B cell (primary cell): ENCODE results near the gene PPM1N. TPM values are rescaled to one million over a fixed set of nuclear protein-coding genes. Genes with fewer than 3 reads are reported as not detected.

Source experiments
- ATAC-seq: fragments of 200-7000 bp; cut with Tn5 transposase; one replicate; pipeline ENCODE4 v1.10.0; 2021; ENCODE audit warnings: low read depth, mild to moderate bottlenecking, moderate number of reproducible peaks, moderate library complexity
- CTCF ChIA-PET: fragments of 350-600 bp; sonication (Branson Sonifier 250); formaldehyde crosslinking; loops from one replicate; lab custom pipeline; 2021; ENCODE audit warnings: antibody characterized with exemption, inconsistent platforms; lab: Charles Lee
- POLR2A ChIA-PET: fragments of 350-600 bp; sonication (Branson Sonifier 250); formaldehyde crosslinking; loops from one replicate; lab custom pipeline; 2021; ENCODE audit warnings: antibody characterized with exemption; lab: Charles Lee
- DNase-seq: peaks from one replicate; pipeline ENCODE4 v3.0.0; 2013
- H2AFZ ChIP-seq: 2 replicates; pipeline ENCODE4 v1.6.1; 2012; ENCODE audit warnings: mild to moderate bottlenecking, low read depth, low read length; ENCODE audit not compliant: insufficient read depth, poor library complexity, severe bottlenecking
- H3K27ac ChIP-seq, 2 donors: 1 replicate in 1 of 2; 2 replicates in 1 of 2; pipeline ENCODE4 v1.5.1; 2012 to 2013; ENCODE audit warnings: low read length in 2 of 2, mild to moderate bottlenecking in 2 of 2, moderate library complexity in 1 of 2
- H3K27me3 ChIP-seq, 4 experiments: fragments of 200-600 bp in 1 of 4; sonication (generic) in 1 of 4; replicated peaks in 1 of 4; 1 replicate in 2 of 4; 2 replicates in 2 of 4; pipeline versions ENCODE4 v1.6.1 to v1.7.0; 2013 to 2016; ENCODE audit warnings: low read length in 3 of 4, mild to moderate bottlenecking in 2 of 4, mixed read lengths in 1 of 4, moderate library complexity in 1 of 4; ENCODE audit not compliant: insufficient read depth in 4 of 4, control insufficient read depth in 3 of 4; ENCODE audit errors: control extremely low read depth in 1 of 4
- H3K36me3 ChIP-seq, 2 experiments: replicated peaks in 1 of 2; 1 replicate in 1 of 2; 2 replicates in 1 of 2; pipeline versions ENCODE4 v1.6.1 to v1.7.1; 2013; ENCODE audit warnings: low read length in 1 of 2; ENCODE audit not compliant: insufficient read depth in 2 of 2, control insufficient read depth in 1 of 2; ENCODE audit errors: control extremely low read depth in 1 of 2, extremely low read depth in 1 of 2
- H3K4me1 ChIP-seq, 2 donors: fragments of 200-600 bp in 1 of 2; sonication (generic) in 1 of 2; 1 replicate in 1 of 2; 2 replicates in 1 of 2; pipeline versions ENCODE4 v1.5.1 to v1.6.1; 2013 to 2017; ENCODE audit warnings: low read length in 2 of 2; ENCODE audit not compliant: control insufficient read depth in 2 of 2, insufficient read depth in 2 of 2
- H3K4me2 ChIP-seq: replicated peaks from 2 replicates; pipeline ENCODE3; 2012; ENCODE audit warnings: mild to moderate bottlenecking, low read depth, low read length; ENCODE audit not compliant: poor library complexity, severe bottlenecking
- H3K4me3 ChIP-seq, 5 experiments: fragments of 200-600 bp in 1 of 5; sonication (generic) in 1 of 5; 1 replicate in 3 of 5; 2 replicates in 2 of 5; pipeline versions ENCODE4 v1.5.1 to v1.7.0; 2011 to 2016; ENCODE audit warnings: low read length in 4 of 5, mild to moderate bottlenecking in 4 of 5, low read depth in 2 of 5, control low read depth in 1 of 5, moderate library complexity in 1 of 5; ENCODE audit not compliant: insufficient read depth in 1 of 5; ENCODE audit errors: control extremely low read depth in 1 of 5, extremely low read depth in 1 of 5
- H3K79me2 ChIP-seq: fragments of 200-600 bp; sonication (generic); one replicate; pipeline ENCODE4 v1.6.0; 2016; ENCODE audit warnings: low read length; ENCODE audit not compliant: control insufficient read depth, insufficient read depth
- H3K9ac ChIP-seq: fragments of 200-600 bp; sonication (generic); 2 replicates; pipeline ENCODE4 v1.6.1; 2017; ENCODE audit warnings: mild to moderate bottlenecking, low read length, moderate library complexity
- H3K9me3 ChIP-seq, 3 donors: one replicate each; pipeline versions ENCODE4 v1.6.1 to v1.7.1; 2013; ENCODE audit warnings: low read length in 2 of 3; ENCODE audit not compliant: control insufficient read depth in 2 of 3, insufficient read depth in 1 of 3; ENCODE audit errors: control extremely low read depth in 1 of 3
- H4K20me1 ChIP-seq: 2 replicates; pipeline ENCODE4 v1.6.0; 2012; ENCODE audit warnings: mild to moderate bottlenecking, low read length; ENCODE audit not compliant: insufficient read depth, control insufficient read depth, poor library complexity, severe bottlenecking
- H3K27ac Mint-ChIP-seq: one replicate; pipeline ENCODE4 v1.8.0; 2021; ENCODE audit warnings: mixed read lengths
- H3K27me3 Mint-ChIP-seq: one replicate; pipeline ENCODE4 v1.8.0; 2021; ENCODE audit warnings: mixed read lengths
- H3K4me1 Mint-ChIP-seq: one replicate; pipeline ENCODE4 v1.8.0; 2021; ENCODE audit warnings: mixed read lengths
- H3K4me3 Mint-ChIP-seq: one replicate; pipeline ENCODE4 v1.8.0; 2021; ENCODE audit warnings: mixed read lengths
- H3K9me3 Mint-ChIP-seq: one replicate; pipeline ENCODE4 v1.8.0; 2022; ENCODE audit warnings: mixed read lengths; ENCODE audit not compliant: insufficient read depth
- EZH2 ChIP-seq: IDR thresholded peaks from 2 replicates; pipeline ENCODE4 v1.6.1; 2012; ENCODE audit warnings: borderline replicate concordance, low read depth, mild to moderate bottlenecking, moderate library complexity, low read length; ENCODE audit not compliant: insufficient read depth, poor library complexity, severe bottlenecking
- WGBS: methylation state at CpG from one replicate; pipeline ENCODE4 v1.1.5; 2013; ENCODE audit warnings: missing lambda C conversion rate; ENCODE audit not compliant: insufficient coverage; 5-methylcytosine and 5-hydroxymethylcytosine counted together
- intact Hi-C: fragments of 100-400 bp; cut with micrococcal nuclease; formaldehyde crosslinking; loops from one replicate; pipeline ENCODE4 v1.10.0; 2022
- polyA plus RNA-seq: library from polyadenylated mRNA; depleted of rRNA; stranded (reverse); fragments of >200 nt; gene quantifications from 2 replicates; pipeline ENCODE4 v1.2.3, GENCODE V29; 2012
- total RNA-seq, 2 donors: library from RNA; stranded (reverse); fragments of 120-200 nt in 1 of 2; gene quantifications; 1 replicate in 1 of 2; 2 replicates in 1 of 2; pipeline versions ENCODE4 v1.2.3 to v1.2.4, GENCODE V29; 2013 to 2022
- TF ChIP-seq, protein P1 (sequence below): fragments of 200-600 bp; IDR thresholded peaks from one replicate; pipeline ENCODE4 v1.8.0; 2022; ENCODE audit warnings: antibody characterized with exemption, mild to moderate bottlenecking

PPM1N gene
- total and polyA plus RNA-seq, 2 donors (not counting 1 experiment from before 2014, with no cell fraction given), result 2.6 to 6.5 TPM

DNA sequence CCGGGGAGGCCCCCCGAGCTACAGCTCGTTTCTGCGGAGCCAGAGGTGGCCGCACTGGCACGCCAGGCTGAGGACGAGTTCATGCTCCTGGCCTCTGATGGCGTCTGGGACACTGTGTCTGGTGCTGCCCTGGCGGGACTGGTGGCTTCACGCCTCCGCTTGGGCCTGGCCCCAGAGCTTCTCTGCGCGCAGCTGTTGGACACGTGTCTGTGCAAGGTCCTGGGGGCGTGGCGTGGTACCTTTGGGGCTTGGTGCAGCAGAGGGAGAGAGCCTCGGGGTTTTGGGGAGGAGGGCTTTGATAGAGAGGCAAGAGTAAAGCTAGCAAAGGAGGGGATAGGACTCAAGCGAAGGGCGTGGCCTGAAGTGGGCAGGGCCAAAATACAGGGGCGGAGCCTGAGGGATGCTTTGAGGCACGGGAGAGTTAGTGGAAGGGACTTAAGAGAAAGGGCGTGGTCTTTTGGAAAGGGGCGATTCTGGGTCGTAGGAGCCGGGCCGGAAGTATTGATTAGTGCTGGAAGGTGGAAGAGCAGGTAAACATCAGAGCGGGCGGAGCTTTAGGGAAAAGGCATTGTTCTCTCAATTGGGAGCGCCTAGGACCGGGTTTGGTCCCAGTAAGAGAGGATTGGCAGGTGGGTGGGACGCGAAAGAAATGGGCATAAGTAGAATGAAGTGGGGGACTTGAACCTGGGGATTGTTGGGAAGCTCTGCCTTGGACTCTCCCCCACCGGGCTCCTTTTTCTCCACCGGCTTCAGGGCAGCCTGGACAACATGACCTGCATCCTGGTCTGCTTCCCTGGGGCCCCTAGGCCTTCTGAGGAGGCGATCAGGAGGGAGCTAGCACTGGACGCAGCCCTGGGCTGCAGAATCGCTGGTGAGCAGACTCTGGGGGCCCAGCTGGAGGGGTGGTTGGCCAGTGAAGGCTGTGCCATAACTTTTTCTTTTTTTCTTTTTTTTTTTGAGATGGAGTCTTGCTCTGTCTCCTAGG is 1.2 kb downstream of the PPM1N start:
- CTCF ChIA-PET, result interaction anchor here (0.7 to 1.8 kb wide), 16 partner anchors 8 to 200 kb away, joined by 3 to 15 read pairs (median 4); partner anchors contain the start of gene VASP
- Histone ChIP-seq H2AFZ (peak overlapping the region; percentile 85), H3K9ac (peak overlapping the region; percentile 40), H3K27ac (no peak overlapping the region), H3K79me2 (peaks cover 2% of the 10 kb centered on the region), H3K36me3 (peaks cover 1 to 5% of the 10 kb centered on the region in 2 experiments), H3K4me2 (peak overlapping the region; percentile 93), H3K9me3 (peaks cover 0 to 9% (median 0%) of the 10 kb centered on the region in 3 donors), H4K20me1 (peaks cover 11% of the 10 kb centered on the region), H3K4me1 (peaks cover 31 to 47% of the 10 kb centered on the region in 2 donors), H3K27me3 (peaks cover 0 to 26% (median 13%) of the 10 kb centered on the region in 4 experiments), H3K4me3 (peak overlapping the region in 3 of 5 experiments; percentile 37 to 49 (median 47))
- peaks cover 8% of the 10 kb centered on the region for H3K27me3 Mint-ChIP-seq
- ATAC-seq, result no peak
- POLR2A ChIA-PET, result interaction anchor here (0.5 to 0.6 kb wide), 6 partner anchors 14 to 1715 kb away, joined by 3 to 8 read pairs (median 4); no protein-coding TSS in a partner anchor
- H3K4me1 Mint-ChIP-seq, result peaks cover 51% of the 10 kb centered on the region
- H3K4me3 Mint-ChIP-seq, result peak overlapping the region; percentile 83
- H3K27ac Mint-ChIP-seq, result peak overlapping the region; percentile 54
- no peaks in the 10 kb centered on the region for H3K9me3 Mint-ChIP-seq
- peak; percentile 70 for DNase-seq
- intact Hi-C loops, result no loop called here
- TF ChIP-seq, protein P1, sequence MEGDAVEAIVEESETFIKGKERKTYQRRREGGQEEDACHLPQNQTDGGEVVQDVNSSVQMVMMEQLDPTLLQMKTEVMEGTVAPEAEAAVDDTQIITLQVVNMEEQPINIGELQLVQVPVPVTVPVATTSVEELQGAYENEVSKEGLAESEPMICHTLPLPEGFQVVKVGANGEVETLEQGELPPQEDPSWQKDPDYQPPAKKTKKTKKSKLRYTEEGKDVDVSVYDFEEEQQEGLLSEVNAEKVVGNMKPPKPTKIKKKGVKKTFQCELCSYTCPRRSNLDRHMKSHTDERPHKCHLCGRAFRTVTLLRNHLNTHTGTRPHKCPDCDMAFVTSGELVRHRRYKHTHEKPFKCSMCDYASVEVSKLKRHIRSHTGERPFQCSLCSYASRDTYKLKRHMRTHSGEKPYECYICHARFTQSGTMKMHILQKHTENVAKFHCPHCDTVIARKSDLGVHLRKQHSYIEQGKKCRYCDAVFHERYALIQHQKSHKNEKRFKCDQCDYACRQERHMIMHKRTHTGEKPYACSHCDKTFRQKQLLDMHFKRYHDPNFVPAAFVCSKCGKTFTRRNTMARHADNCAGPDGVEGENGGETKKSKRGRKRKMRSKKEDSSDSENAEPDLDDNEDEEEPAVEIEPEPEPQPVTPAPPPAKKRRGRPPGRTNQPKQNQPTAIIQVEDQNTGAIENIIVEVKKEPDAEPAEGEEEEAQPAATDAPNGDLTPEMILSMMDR, result no peak
- no peak for TF ChIP-seq EZH2
- 21% methylated on average over 35 of the region's 37 CpGs for WGBS
